Nephron (organoid): Measurements from ENCODE around the gene YPEL4.

Experiments
- H3K27ac Mint-ChIP-seq, 3 experiments: 2 replicates each; pipeline ENCODE4 v1.8.0; 2020; ENCODE audit warnings: mixed read lengths in 3 of 3, mild to moderate bottlenecking in 2 of 3, moderate library complexity in 1 of 3
- H3K27me3 Mint-ChIP-seq: 2 replicates; pipeline ENCODE4 v1.8.0; 2021; ENCODE audit warnings: low read depth, mild to moderate bottlenecking, moderate library complexity, mixed read lengths
- H3K36me3 Mint-ChIP-seq: 2 replicates; pipeline ENCODE4 v1.8.0; 2020; ENCODE audit warnings: low read depth, mixed read lengths
- H3K4me1 Mint-ChIP-seq: 2 replicates; pipeline ENCODE4 v1.8.0; 2020; ENCODE audit warnings: mixed read lengths
- H3K4me3 Mint-ChIP-seq, 3 experiments: 2 replicates each; pipeline ENCODE4 v1.8.0; 2020; ENCODE audit warnings: mild to moderate bottlenecking in 3 of 3, mixed read lengths in 3 of 3, moderate library complexity in 2 of 3
- H3K9me3 Mint-ChIP-seq: 2 replicates; pipeline ENCODE4 v1.8.0; 2020; ENCODE audit warnings: mixed read lengths
- TF ChIP-seq, protein P1 (sequence below), 3 experiments: fragments of 200-600 bp; sonication (generic); IDR thresholded peaks; one replicate each; pipeline ENCODE4 v1.5.0; 2021; ENCODE audit warnings: antibody characterized with exemption in 3 of 3; ENCODE audit not compliant: unreplicated experiment in 3 of 3

YPEL4 gene

DNA sequence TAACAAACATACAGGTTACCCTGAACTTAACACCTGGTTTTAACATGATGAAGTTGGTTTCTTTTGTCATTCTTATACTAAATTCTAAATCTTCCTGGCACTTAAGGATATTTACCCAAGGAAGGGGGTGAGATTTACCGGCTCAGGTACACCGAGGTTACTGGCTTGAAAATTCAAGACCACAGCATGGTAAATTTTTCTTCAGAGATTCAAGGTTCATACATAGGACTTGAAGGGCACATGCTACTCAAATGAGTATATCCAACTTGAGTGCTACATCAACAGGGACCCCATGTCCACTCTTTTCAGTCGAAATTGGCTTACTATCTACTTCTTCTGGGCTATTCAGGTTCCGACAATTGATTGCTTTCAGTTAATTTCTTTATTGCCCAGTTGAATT lies 39.5 kb downstream of the YPEL4 start:
- H3K9me3 Mint-ChIP-seq, result no peaks in the 10 kb centered on the region
- TF ChIP-seq, protein P1, sequence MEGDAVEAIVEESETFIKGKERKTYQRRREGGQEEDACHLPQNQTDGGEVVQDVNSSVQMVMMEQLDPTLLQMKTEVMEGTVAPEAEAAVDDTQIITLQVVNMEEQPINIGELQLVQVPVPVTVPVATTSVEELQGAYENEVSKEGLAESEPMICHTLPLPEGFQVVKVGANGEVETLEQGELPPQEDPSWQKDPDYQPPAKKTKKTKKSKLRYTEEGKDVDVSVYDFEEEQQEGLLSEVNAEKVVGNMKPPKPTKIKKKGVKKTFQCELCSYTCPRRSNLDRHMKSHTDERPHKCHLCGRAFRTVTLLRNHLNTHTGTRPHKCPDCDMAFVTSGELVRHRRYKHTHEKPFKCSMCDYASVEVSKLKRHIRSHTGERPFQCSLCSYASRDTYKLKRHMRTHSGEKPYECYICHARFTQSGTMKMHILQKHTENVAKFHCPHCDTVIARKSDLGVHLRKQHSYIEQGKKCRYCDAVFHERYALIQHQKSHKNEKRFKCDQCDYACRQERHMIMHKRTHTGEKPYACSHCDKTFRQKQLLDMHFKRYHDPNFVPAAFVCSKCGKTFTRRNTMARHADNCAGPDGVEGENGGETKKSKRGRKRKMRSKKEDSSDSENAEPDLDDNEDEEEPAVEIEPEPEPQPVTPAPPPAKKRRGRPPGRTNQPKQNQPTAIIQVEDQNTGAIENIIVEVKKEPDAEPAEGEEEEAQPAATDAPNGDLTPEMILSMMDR (IDR thresholded peaks at IDR 0.05; ENCODE audit: unreplicated experiment in 3 of 3), result no peak
- no peaks in the 10 kb centered on the region for H3K4me1 Mint-ChIP-seq
- no peak overlapping the region for H3K4me3 Mint-ChIP-seq
- peaks cover 58% of the 10 kb centered on the region for H3K36me3 Mint-ChIP-seq
- H3K27me3 Mint-ChIP-seq, result no peaks in the 10 kb centered on the region
- H3K27ac Mint-ChIP-seq, result no peak overlapping the region

DNA sequence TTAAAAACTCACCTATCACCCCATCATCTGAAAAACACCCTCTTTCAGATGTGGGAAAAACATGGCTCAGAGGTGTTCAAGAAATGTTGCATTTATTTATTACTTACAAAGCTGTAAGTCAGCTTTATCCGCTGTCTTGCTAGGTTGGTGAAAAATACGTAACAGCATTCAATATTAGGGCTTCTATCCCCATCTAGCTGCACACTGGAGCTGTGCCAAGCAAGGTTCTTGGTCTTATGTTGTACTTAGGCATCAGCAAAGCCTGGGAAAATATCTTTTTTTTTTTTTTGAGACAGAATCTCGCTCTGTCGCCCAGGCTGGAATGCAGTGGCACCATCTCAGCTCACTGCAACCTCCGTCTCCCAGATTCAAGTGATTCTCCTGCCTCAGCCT lies 44.7 kb downstream of the YPEL4 start:
- TF ChIP-seq, protein P1 (IDR thresholded peaks at IDR 0.05; ENCODE audit: unreplicated experiment in 3 of 3), result no peak
- Mint-ChIP-seq H3K4me3 (no peak overlapping the region), H3K27me3 (no peaks in the 10 kb centered on the region), H3K36me3 (peaks cover 32% of the 10 kb centered on the region), H3K27ac (no peak overlapping the region), H3K4me1 (no peaks in the 10 kb centered on the region), H3K9me3 (no peaks in the 10 kb centered on the region)

DNA sequence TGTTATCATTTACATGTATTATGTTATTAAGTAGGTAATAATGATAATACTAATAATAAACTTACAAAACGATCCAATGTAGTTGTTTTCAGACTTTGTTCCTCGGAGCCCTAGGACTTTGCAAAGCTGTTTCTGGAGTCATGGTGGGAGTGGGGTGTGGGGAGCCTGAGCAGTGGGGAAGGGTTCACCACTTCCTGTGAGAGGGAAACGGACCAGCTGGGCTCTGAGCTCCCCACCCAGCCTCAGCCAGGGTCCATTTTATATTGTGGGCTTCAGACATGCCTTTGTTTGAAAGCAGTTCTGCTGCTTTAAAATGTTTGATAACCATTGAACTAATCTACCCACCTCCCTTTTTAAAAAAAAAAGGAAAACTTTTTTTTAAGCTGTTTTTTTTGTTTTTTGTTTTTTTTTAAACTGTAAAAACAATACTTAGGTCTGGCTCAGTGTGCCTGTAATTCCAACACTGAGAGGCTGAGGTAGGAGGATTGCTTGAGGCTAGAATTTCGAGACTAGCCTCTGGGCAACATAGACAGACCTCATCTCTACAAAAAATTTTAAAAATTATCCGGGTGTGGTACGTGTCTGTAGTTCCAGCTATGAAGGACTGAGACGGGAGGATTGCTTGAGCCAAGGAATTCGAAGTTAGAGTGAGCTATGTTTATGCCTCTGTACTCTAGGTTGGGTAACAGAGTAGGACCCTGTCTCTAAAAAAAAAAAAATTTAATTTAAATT lies 45.2 kb downstream of the YPEL4 start:
- H3K27ac Mint-ChIP-seq, result no peak overlapping the region
- H3K27me3 Mint-ChIP-seq, result no peaks in the 10 kb centered on the region
- TF ChIP-seq, protein P1 (IDR thresholded peaks at IDR 0.05; ENCODE audit: unreplicated experiment in 3 of 3), result no peak
- peaks cover 33% of the 10 kb centered on the region for H3K36me3 Mint-ChIP-seq
- H3K9me3 Mint-ChIP-seq, result no peaks in the 10 kb centered on the region
- no peak overlapping the region for H3K4me3 Mint-ChIP-seq
- peaks cover 4% of the 10 kb centered on the region for H3K4me1 Mint-ChIP-seq

DNA sequence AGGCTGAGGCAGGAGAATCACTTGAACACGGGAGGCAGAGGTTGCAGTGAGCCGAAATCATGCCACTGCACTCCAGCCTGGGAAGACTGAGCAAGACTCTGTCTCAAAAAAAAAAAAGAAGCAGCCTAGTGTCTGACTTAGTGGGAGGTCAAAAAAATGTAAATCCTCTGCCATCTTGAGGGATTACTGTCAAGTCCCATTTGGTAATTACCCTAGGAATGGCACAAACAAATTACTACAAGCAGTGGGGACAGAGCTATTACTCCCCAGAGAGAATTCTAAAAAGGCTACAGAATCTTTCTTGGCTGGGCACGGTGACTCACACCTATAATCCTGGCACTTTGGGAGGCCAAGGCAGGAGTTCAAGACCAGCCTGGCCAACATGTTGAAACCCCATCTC lies 48.4 kb downstream of the YPEL4 start:
- Mint-ChIP-seq H3K36me3 (peaks cover 23% of the 10 kb centered on the region), H3K27me3 (no peaks in the 10 kb centered on the region), H3K4me1 (peaks cover 23% of the 10 kb centered on the region), H3K4me3 (no peak overlapping the region), H3K9me3 (no peaks in the 10 kb centered on the region), H3K27ac (no peak overlapping the region)
- TF ChIP-seq, protein P1 (IDR thresholded peaks at IDR 0.05; ENCODE audit: unreplicated experiment in 3 of 3), result no peak

DNA sequence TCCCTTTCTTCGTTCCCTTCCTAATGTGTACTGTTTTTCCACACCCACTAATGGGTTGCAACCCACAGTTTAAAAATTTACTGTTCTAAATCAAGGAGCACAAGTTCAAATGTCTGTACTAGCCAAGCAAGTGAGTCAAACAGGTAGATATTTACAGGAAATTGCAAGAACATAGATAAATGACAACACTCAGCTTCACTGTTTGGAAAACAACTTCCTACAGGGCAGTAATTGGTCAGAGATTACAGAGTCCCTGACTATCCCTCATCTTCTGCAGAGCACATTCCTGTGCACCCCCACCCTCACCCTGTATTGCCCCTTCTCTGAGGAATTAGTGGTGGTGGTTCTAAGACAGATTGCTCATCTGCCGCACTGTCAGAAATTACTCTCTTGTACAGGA lies 50.3 kb downstream of the YPEL4 start:
- no peaks in the 10 kb centered on the region for H3K27me3 Mint-ChIP-seq
- H3K9me3 Mint-ChIP-seq, result no peaks in the 10 kb centered on the region
- TF ChIP-seq, protein P1 (IDR thresholded peaks at IDR 0.05; ENCODE audit: unreplicated experiment in 3 of 3), result no peak
- H3K27ac Mint-ChIP-seq, result peak overlapping the region; percentile 64 to 90 (median 77)
- H3K4me3 Mint-ChIP-seq, result peak overlapping the region; percentile 79 to 91 (median 82)
- peaks cover 27% of the 10 kb centered on the region for H3K4me1 Mint-ChIP-seq
- peaks cover 18% of the 10 kb centered on the region for H3K36me3 Mint-ChIP-seq

DNA sequence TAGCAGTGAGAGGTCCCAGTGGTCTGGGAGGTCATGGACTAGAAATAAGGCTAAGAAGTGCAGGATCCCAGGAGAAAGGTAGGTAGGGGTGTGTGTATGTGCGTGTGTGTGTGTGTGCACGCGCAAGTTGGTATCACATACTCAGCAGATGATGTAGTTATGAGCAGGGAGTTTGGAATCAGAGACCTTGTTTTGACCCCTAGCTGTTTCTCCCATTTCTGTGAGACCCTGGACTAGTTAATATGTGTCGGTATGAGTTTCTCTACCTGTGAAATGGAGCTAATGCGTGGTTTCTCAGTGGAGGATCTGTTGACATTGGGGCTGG lies 50.9 kb downstream of the YPEL4 start:
- peak overlapping the region; percentile 79 to 91 (median 82) for H3K4me3 Mint-ChIP-seq

More for the DNA sequence above, 50.9 kb downstream of the YPEL4 start:
- Mint-ChIP-seq H3K27me3 (no peaks in the 10 kb centered on the region), H3K9me3 (no peaks in the 10 kb centered on the region), H3K4me1 (peaks cover 27% of the 10 kb centered on the region), H3K36me3 (peaks cover 18% of the 10 kb centered on the region), H3K27ac (peak overlapping the region; percentile 64 to 90 (median 77))
- TF ChIP-seq, protein P1 (IDR thresholded peaks at IDR 0.05; ENCODE audit: unreplicated experiment in 3 of 3), result no peak
